Measurements from ENCODE around the gene APOBEC3A. TPM values are rescaled to one million over a fixed set of nuclear protein-coding genes. Genes with fewer than 3 reads are reported as not detected.
A peak's percentile ranks its signal among the peaks of the same experiment; 100 is the strongest.
"Not testable (repeated sequence)": the region's sequence is repeated elsewhere in the genome, so short reads cannot be mapped to it uniquely, and the experiment has no call there.

Gene APOBEC3A
- total RNA-seq, 2 experiments from 2014 or later = not detected

- Mint-ChIP-seq H3K27ac (no peak overlapping the region), H3K4me1 (peaks cover 4% of the 10 kb centered on the region), H3K27me3 (peaks cover 8% of the 10 kb centered on the region), H3K4me3 (no peak overlapping the region), H3K9me3 (peaks cover 3% of the 10 kb centered on the region), H3K36me3 (no peaks in the 10 kb centered on the region)
- no peak for DNase-seq
Measured at GRCh38 chr22:38997518-38997917, 40.1 kb downstream of the APOBEC3A start.

DNA sequence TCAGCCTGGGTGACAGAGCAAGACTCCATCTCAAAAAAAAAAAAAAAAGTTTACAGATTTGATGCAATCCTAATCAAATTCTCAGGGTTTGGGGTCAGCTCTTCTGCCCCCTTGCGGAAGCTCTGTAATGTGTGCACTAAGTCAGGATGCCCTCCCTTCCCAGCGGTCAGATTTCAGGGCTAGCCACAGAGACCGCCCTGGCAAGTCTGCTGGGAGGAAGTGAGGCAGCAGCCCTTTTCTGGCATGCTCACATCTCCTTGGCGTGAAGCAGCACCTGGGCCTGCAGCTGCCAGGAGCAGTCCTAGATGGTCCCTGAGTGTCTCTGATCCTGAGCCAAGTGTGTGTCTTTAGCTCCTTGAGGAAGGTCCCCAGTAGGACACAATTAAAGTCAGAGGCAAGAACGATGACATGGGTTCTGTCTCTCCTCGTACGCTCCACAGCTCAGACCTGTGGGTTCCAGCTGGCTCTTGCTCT, 45.8 kb downstream of the APOBEC3A start:
- Mint-ChIP-seq H3K27ac (peak overlapping the region; percentile 25), H3K27me3 (no peaks in the 10 kb centered on the region), H3K4me1 (peaks cover 10% of the 10 kb centered on the region), H3K9me3 (peaks cover under 1% of the 10 kb centered on the region), H3K4me3 (no peak overlapping the region), H3K36me3 (no peaks in the 10 kb centered on the region)
- DNase-seq = peak; percentile 76

DNA sequence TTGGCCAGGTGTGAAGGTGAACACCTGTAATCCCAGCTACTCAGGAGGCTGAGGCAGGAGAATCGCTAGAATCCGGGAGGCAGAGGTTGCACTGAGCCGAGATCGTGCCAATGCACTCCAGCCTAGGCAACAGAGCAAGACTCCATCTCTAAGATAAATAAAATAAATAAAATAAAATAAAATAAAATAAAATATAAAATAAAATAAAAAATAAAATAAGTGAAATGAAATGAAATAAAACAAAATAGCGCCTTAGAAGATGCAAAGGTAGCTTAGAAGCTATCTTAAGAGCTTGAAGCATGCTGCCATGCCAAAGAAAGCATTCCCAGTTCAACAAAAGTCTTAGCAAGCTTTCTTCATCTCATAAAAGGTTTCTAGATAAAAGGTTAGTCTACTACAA, 49.8 kb downstream of the APOBEC3A start:
- Mint-ChIP-seq H3K27me3 (no peaks in the 10 kb centered on the region), H3K4me3 (no peak overlapping the region)

GRCh38 chr22:39008271-39008850, 51.0 kb downstream of the APOBEC3A start:
- not testable (repeated sequence) for H3K27me3 Mint-ChIP-seq, H3K4me1 Mint-ChIP-seq, H3K27ac Mint-ChIP-seq, H3K36me3 Mint-ChIP-seq, H3K9me3 Mint-ChIP-seq, H3K4me3 Mint-ChIP-seq, DNase-seq

More for the DNA sequence above, 49.8 kb downstream of the APOBEC3A start:
- Mint-ChIP-seq H3K27ac (no peak overlapping the region), H3K36me3 (no peaks in the 10 kb centered on the region), H3K9me3 (no peaks in the 10 kb centered on the region), H3K4me1 (peaks cover 10% of the 10 kb centered on the region)
- no peak for DNase-seq

GRCh38 chr22:39010946-39011345, 53.5 kb downstream of the APOBEC3A start:
- H3K27ac Mint-ChIP-seq = no peak overlapping the region
- DNase-seq = no peak
- no peaks in the 10 kb centered on the region for H3K36me3 Mint-ChIP-seq
- H3K4me3 Mint-ChIP-seq = no peak overlapping the region
- no peaks in the 10 kb centered on the region for H3K27me3 Mint-ChIP-seq
- peaks cover 23% of the 10 kb centered on the region for H3K4me1 Mint-ChIP-seq
- no peaks in the 10 kb centered on the region for H3K9me3 Mint-ChIP-seq

Other genes with a start within 250 kb of the APOBEC3A start
- gene SUN2, start 201.6 kb upstream of the APOBEC3A start, total RNA-seq = 10 to 100 TPM; 72.3 to 74.2 TPM
- 1 to 10 TPM; 6.7 to 7.4 TPM for gene DNAL4, start 163.5 kb upstream of the APOBEC3A start, total RNA-seq
- under 1 TPM; 0.85 to 0.88 TPM for gene NPTXR, start 113.6 kb upstream of the APOBEC3A start, total RNA-seq
- gene CBX6, start 85.4 kb upstream of the APOBEC3A start, total RNA-seq = 100 to 1,000 TPM; 141 TPM
- 1 to 10 TPM; 3.4 TPM for gene APOBEC3B, start 24.7 kb downstream of the APOBEC3A start, total RNA-seq
- gene APOBEC3C, start 56.6 kb downstream of the APOBEC3A start, total RNA-seq = 10 to 100 TPM; 61.6 to 63.1 TPM
- gene APOBEC3D, start 63.5 kb downstream of the APOBEC3A start, total RNA-seq = 10 to 100 TPM; 23.1 to 24.1 TPM
- gene APOBEC3F, start 83.3 kb downstream of the APOBEC3A start, total RNA-seq = 10 to 100 TPM; 19.4 to 20.4 TPM
- 10 to 100 TPM; 44.2 to 44.3 TPM for gene APOBEC3G, start 119.7 kb downstream of the APOBEC3A start, total RNA-seq
- 1 to 10 TPM; 4.3 to 5.3 TPM for gene APOBEC3H, start 139.6 kb downstream of the APOBEC3A start, total RNA-seq
- gene CBX7, start 195.1 kb downstream of the APOBEC3A start, total RNA-seq = 10 to 100 TPM; 11.6 to 12.5 TPM